ENCODE results near the gene CYB5D1. TPM values are rescaled to one million over a fixed set of nuclear protein-coding genes. Genes with fewer than 3 reads are reported as not detected.

Gene CYB5D1
- total RNA-seq, 4 donors from 2014 or later: 3.3 to 5.1 (median 4.2) TPM

- no peak for DNase-seq
- Histone ChIP-seq H3K4me1 (no peaks in the 10 kb centered on the region), H3K9me3 (no peaks in the 10 kb centered on the region), H3K4me3 (no peak overlapping the region), H3K36me3 (no peaks in the 10 kb centered on the region), H3K27ac (no peak overlapping the region), H3K27me3 (no peaks in the 10 kb centered on the region)
- no peak for TF ChIP-seq CTCF (IDR thresholded peaks at IDR 0.05)
- TF ChIP-seq POLR2A (IDR thresholded peaks at IDR 0.05): no peak
These were observed 40.7 kb upstream of the CYB5D1 start for GRCh38 chr17:7816926-7817642.

- no peaks in the 10 kb centered on the region for H3K9me3 ChIP-seq
- no peak overlapping the region for H3K4me3 ChIP-seq
- H3K36me3 ChIP-seq: no peaks in the 10 kb centered on the region
- H3K4me1 ChIP-seq: no peaks in the 10 kb centered on the region
- H3K27me3 ChIP-seq: no peaks in the 10 kb centered on the region
- TF ChIP-seq CTCF (IDR thresholded peaks at IDR 0.05): no peak
- TF ChIP-seq POLR2A (IDR thresholded peaks at IDR 0.05): no peak
- H3K27ac ChIP-seq: no peak overlapping the region
- DNase-seq: no peak
These were observed 40.2 kb upstream of the CYB5D1 start for GRCh38 chr17:7817643-7817964.

GRCh38 chr17:7818026-7818425 lies 39.8 kb upstream of the CYB5D1 start:
- DNase-seq: no peak
- no peaks in the 10 kb centered on the region for H3K36me3 ChIP-seq
- no peak overlapping the region for H3K27ac ChIP-seq
- no peaks in the 10 kb centered on the region for H3K9me3 ChIP-seq
- TF ChIP-seq CTCF (IDR thresholded peaks at IDR 0.05) (no peak), POLR2A (IDR thresholded peaks at IDR 0.05) (no peak)
- no peaks in the 10 kb centered on the region for H3K4me1 ChIP-seq
- no peaks in the 10 kb centered on the region for H3K27me3 ChIP-seq
- H3K4me3 ChIP-seq: no peak overlapping the region

- no peak for DNase-seq
- H3K36me3 ChIP-seq: no peaks in the 10 kb centered on the region
- no peak overlapping the region for H3K27ac ChIP-seq
- TF ChIP-seq CTCF (IDR thresholded peaks at IDR 0.05): no peak
- TF ChIP-seq POLR2A (IDR thresholded peaks at IDR 0.05): no peak
- no peak overlapping the region for H3K4me3 ChIP-seq
- no peaks in the 10 kb centered on the region for H3K27me3 ChIP-seq
- H3K4me1 ChIP-seq: no peaks in the 10 kb centered on the region
- no peaks in the 10 kb centered on the region for H3K9me3 ChIP-seq
These were observed 38.8 kb upstream of the CYB5D1 start for GRCh38 chr17:7818746-7819645.

GRCh38 chr17:7820231-7820630 lies 37.6 kb upstream of the CYB5D1 start:
- Histone ChIP-seq H3K9me3 (no peaks in the 10 kb centered on the region), H3K36me3 (no peaks in the 10 kb centered on the region), H3K27ac (no peak overlapping the region), H3K4me1 (no peaks in the 10 kb centered on the region), H3K27me3 (no peaks in the 10 kb centered on the region), H3K4me3 (no peak overlapping the region)
- TF ChIP-seq CTCF (IDR thresholded peaks at IDR 0.05): no peak
- no peak for DNase-seq

All from Peyer's patch (tissue), 4 donors.